NT2/D1 (cell line): Measurements from ENCODE around the gene APOB.

Source experiments
- SUZ12 ChIP-seq: IDR thresholded peaks from 2 replicates; pipeline ENCODE4 v1.6.1; 2011; ENCODE audit not compliant: insufficient read length, insufficient read depth; ENCODE audit errors: extremely low read depth
- ZNF274 ChIP-seq: IDR thresholded peaks from 2 replicates; pipeline ENCODE4 v1.6.1; 2011; ENCODE audit warnings: mild to moderate bottlenecking, low read depth, low read length

GRCh38 chr2:21032338-21033236 lies 11.3 kb downstream of the APOB start:
- no peak for TF ChIP-seq SUZ12
- TF ChIP-seq ZNF274: no peak
